IPS DF 6.9 (cell line): ENCODE results near the gene MAP4.

ENCODE experiments used
- DNase-seq: peaks from one replicate; pipeline ENCODE4 v3.0.0-alpha.2; 2013; ENCODE audit warnings: low read depth, low spot score
- H3K27ac ChIP-seq: one replicate; pipeline ENCODE4 v1.5.1; 2013; ENCODE audit warnings: low read length, control low read depth
- H3K27me3 ChIP-seq: 2 replicates; pipeline ENCODE4 v1.6.1; 2013; ENCODE audit warnings: mild to moderate bottlenecking, low read length; ENCODE audit not compliant: control insufficient read depth, insufficient read depth
- H3K36me3 ChIP-seq: 2 replicates; pipeline ENCODE4 v1.6.1; 2013; ENCODE audit warnings: low read length; ENCODE audit not compliant: control insufficient read depth, insufficient read depth
- H3K4me1 ChIP-seq: 2 replicates; pipeline ENCODE4 v1.6.1; 2013; ENCODE audit warnings: low read length; ENCODE audit not compliant: control insufficient read depth, insufficient read depth
- H3K4me3 ChIP-seq: 2 replicates; pipeline ENCODE4 v1.5.1; 2013; ENCODE audit warnings: mild to moderate bottlenecking, low read length
- H3K9me3 ChIP-seq: 2 replicates; pipeline ENCODE4 v1.6.1; 2013; ENCODE audit warnings: low read length, inconsistent platforms; ENCODE audit not compliant: control insufficient read depth, insufficient read depth
- WGBS: extraction: QIAGEN DNeasy Blood & Tissue Kit; methylation state at CpG from one replicate; pipeline ENCODE4 v1.1.7; 2013; ENCODE audit warnings: mixed read lengths, missing lambda C conversion rate; ENCODE audit not compliant: insufficient read length, insufficient coverage; 5-methylcytosine and 5-hydroxymethylcytosine counted together

The MAP4 gene

GRCh38 chr3:47803480-47804025 is 212.7 kb downstream of the MAP4 start:
- Histone ChIP-seq H3K27ac (no peak overlapping the region), H3K4me1 (no peaks in the 10 kb centered on the region), H3K27me3 (no peaks in the 10 kb centered on the region), H3K9me3 (no peaks in the 10 kb centered on the region), H3K36me3 (0 out of 2 replicates have a peak, but pooled peaks cover 4% of the 10 kb centered on the region), H3K4me3 (peak overlapping the region; percentile 89)
- DNase-seq, result no peak
- WGBS, result no CpG with 5 or more reads among the region's 20 CpGs

DNA sequence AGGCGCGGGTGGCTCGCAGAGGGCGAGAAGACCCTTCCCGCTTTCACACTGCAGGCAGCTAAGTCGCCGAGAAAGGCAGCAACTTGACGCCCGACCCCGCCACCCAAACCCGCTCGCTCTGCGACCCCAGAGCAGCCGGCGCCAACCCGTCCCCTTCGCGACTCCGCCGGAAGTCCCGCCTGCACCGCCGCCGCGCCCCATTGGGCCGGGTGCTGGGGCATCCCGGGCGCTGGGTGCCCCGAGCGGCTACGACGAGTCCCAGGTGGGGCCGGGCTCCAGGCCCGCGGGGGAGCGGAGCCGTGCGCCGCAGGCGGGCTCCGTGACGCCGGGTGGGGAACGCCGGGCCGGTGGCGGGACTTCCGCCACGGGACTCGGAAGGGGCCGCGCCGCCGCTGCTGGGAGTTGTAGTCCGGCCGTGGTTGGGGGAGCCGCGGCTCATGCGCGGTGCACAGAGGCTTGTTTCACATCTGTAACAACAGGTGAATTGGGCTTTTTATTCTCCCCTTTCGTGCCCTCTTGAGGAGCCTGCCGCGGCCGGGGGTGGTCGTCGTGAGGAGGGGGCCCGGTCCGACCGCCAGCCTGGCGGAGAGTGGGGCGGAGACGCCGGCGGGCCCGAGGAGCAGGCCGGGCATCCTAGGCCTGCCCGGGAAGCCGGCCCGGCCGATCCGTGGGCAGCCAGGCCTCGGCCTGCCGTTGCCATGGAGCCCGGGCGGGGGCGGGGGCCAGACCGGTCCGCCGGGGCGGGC is 213.3 kb downstream of the MAP4 start, which contains the start of gene DHX30:
Gene DHX30 (plus strand): TSS at position 405 of the 746 bp plus-strand sequence. CDS start 7,546 bp downstream, outside the sequence.
- no CpG with 5 or more reads among the region's 90 CpGs for WGBS
- H3K36me3 ChIP-seq, result 0 out of 2 replicates have a peak, but pooled peaks cover 4% of the 10 kb centered on the region
- DNase-seq, result no peak

More for the DNA sequence above, 213.3 kb downstream of the MAP4 start, which contains the start of gene DHX30:
- Histone ChIP-seq H3K9me3 (no peaks in the 10 kb centered on the region), H3K27ac (no peak within 1 kb of the TSS), H3K4me1 (no peaks in the 10 kb centered on the region), H3K4me3 (peak within 1 kb of the TSS; percentile 89), H3K27me3 (no peaks in the 10 kb centered on the region)
